Measurements from ENCODE around the gene CAND2.

Gene CAND2

GRCh38 chr3:12768579-12769527, 27.6 kb upstream of the CAND2 start:
- no peak for DNase-seq (ENCODE audit: extremely low spot score)
- POLR2A ChIA-PET: no interaction called here
- CTCF ChIA-PET: no interaction called here
- TF ChIP-seq FOXM1 (IDR thresholded peaks at IDR 0.05; ENCODE audit: borderline replicate concordance): no peak
- TF ChIP-seq BHLHE40 (IDR thresholded peaks at IDR 0.05; ENCODE audit: borderline replicate concordance): no peak
- TF ChIP-seq ELF4 (IDR thresholded peaks at IDR 0.05): no peak
- TF ChIP-seq PKNOX1 (IDR thresholded peaks at IDR 0.05): no peak
- no peak for TF ChIP-seq FOXK2 (IDR thresholded peaks at IDR 0.05)
- TF ChIP-seq LEF1 (IDR thresholded peaks at IDR 0.05; ENCODE audit: borderline replicate concordance): no peak
- TF ChIP-seq CTBP1 (IDR thresholded peaks at IDR 0.05; ENCODE audit: borderline replicate concordance): no peak
- no peak for TF ChIP-seq TARDBP (IDR thresholded peaks at IDR 0.05)
- no peak for TF ChIP-seq SUZ12 (IDR thresholded peaks at IDR 0.05)
- no peak for TF ChIP-seq SP1 (IDR thresholded peaks at IDR 0.05)

GRCh38 chr3:12769761-12770160, 26.7 kb upstream of the CAND2 start:
- no peak for DNase-seq (ENCODE audit: extremely low spot score)
- ChIA-PET POLR2A (no interaction called here), CTCF (no interaction called here)
- TF ChIP-seq NFRKB (IDR thresholded peaks at IDR 0.05) (no peak), FOXK2 (IDR thresholded peaks at IDR 0.05) (no peak), ELF4 (IDR thresholded peaks at IDR 0.05) (no peak), BHLHE40 (IDR thresholded peaks at IDR 0.05; ENCODE audit: borderline replicate concordance) (no peak), CTBP1 (IDR thresholded peaks at IDR 0.05; ENCODE audit: borderline replicate concordance) (no peak), ZNF384 (IDR thresholded peaks at IDR 0.05) (no peak), L3MBTL2 (conservative IDR thresholded peaks at IDR 0.05) (no peak), SP1 (IDR thresholded peaks at IDR 0.05) (no peak), LEF1 (IDR thresholded peaks at IDR 0.05; ENCODE audit: borderline replicate concordance) (no peak), FOXA1 (IDR thresholded peaks at IDR 0.05) (no peak), FOXM1 (IDR thresholded peaks at IDR 0.05; ENCODE audit: borderline replicate concordance) (no peak), HDGF (IDR thresholded peaks at IDR 0.05; ENCODE audit: borderline replicate concordance) (no peak), SUZ12 (IDR thresholded peaks at IDR 0.05) (no peak), PKNOX1 (IDR thresholded peaks at IDR 0.05) (no peak), ARNT (IDR thresholded peaks at IDR 0.05) (no peak), TARDBP (IDR thresholded peaks at IDR 0.05) (no peak)

GRCh38 chr3:12771236-12771635, 25.2 kb upstream of the CAND2 start:
- no peak for TF ChIP-seq FOXK2 (IDR thresholded peaks at IDR 0.05)
- TF ChIP-seq NFRKB (IDR thresholded peaks at IDR 0.05): no peak
- TF ChIP-seq ZNF384 (IDR thresholded peaks at IDR 0.05): no peak
- TF ChIP-seq CTBP1 (IDR thresholded peaks at IDR 0.05; ENCODE audit: borderline replicate concordance): no peak
- no peak for TF ChIP-seq ELF4 (IDR thresholded peaks at IDR 0.05)
- TF ChIP-seq L3MBTL2 (conservative IDR thresholded peaks at IDR 0.05): no peak
- no peak for TF ChIP-seq SP1 (IDR thresholded peaks at IDR 0.05)
- DNase-seq (ENCODE audit: extremely low spot score): no peak
- POLR2A ChIA-PET: no interaction called here
- CTCF ChIA-PET: no interaction called here

GRCh38 chr3:12772462-12772861, 24.0 kb upstream of the CAND2 start:
- CTCF ChIA-PET: interaction anchor here (0.6 kb wide), 2 partner anchors 32 to 80 kb away, joined by 5 to 7 read pairs; no protein-coding TSS in a partner anchor
- TF ChIP-seq ELF4 (IDR thresholded peaks at IDR 0.05) (no peak), HDGF (IDR thresholded peaks at IDR 0.05; ENCODE audit: borderline replicate concordance) (no peak), BHLHE40 (IDR thresholded peaks at IDR 0.05; ENCODE audit: borderline replicate concordance) (no peak), SP1 (IDR thresholded peaks at IDR 0.05) (no peak), FOXA1 (IDR thresholded peaks at IDR 0.05) (no peak), ARNT (IDR thresholded peaks at IDR 0.05) (no peak), NFRKB (IDR thresholded peaks at IDR 0.05) (no peak), FOXK2 (IDR thresholded peaks at IDR 0.05) (no peak), CTBP1 (IDR thresholded peaks at IDR 0.05; ENCODE audit: borderline replicate concordance) (no peak), TARDBP (IDR thresholded peaks at IDR 0.05) (no peak), ZNF384 (IDR thresholded peaks at IDR 0.05) (no peak), FOXM1 (IDR thresholded peaks at IDR 0.05; ENCODE audit: borderline replicate concordance) (no peak), L3MBTL2 (conservative IDR thresholded peaks at IDR 0.05) (no peak), PKNOX1 (IDR thresholded peaks at IDR 0.05) (no peak), SUZ12 (IDR thresholded peaks at IDR 0.05) (no peak), LEF1 (IDR thresholded peaks at IDR 0.05; ENCODE audit: borderline replicate concordance) (no peak)
- POLR2A ChIA-PET: no interaction called here

GRCh38 chr3:12773030-12773709, 23.3 kb upstream of the CAND2 start:
- CTCF ChIA-PET: no interaction called here
- POLR2A ChIA-PET: no interaction called here
- TF ChIP-seq FOXM1 (IDR thresholded peaks at IDR 0.05; ENCODE audit: borderline replicate concordance): no peak
- TF ChIP-seq BHLHE40 (IDR thresholded peaks at IDR 0.05; ENCODE audit: borderline replicate concordance): no peak
- TF ChIP-seq PKNOX1 (IDR thresholded peaks at IDR 0.05): no peak
- TF ChIP-seq HDGF (IDR thresholded peaks at IDR 0.05; ENCODE audit: borderline replicate concordance): no peak
- TF ChIP-seq NFRKB (IDR thresholded peaks at IDR 0.05): no peak
- no peak for TF ChIP-seq ELF4 (IDR thresholded peaks at IDR 0.05)
- no peak for DNase-seq (ENCODE audit: extremely low spot score)

More at GRCh38 chr3:12772462-12772861, 24.0 kb upstream of the CAND2 start:
- no peak for DNase-seq (ENCODE audit: extremely low spot score)

Data from HEK293T (cell line).